HepG2 (cell line): Measurements from ENCODE around the gene AKT2.

Source experiments
- CTCF ChIP-seq: sonication (generic); formaldehyde crosslinking; IDR thresholded peaks from 2 replicates; pipeline ENCODE4 v1.5.0; 2020; ENCODE audit warnings: mild to moderate bottlenecking, missing genetic modification reagents, moderate library complexity
- GABPA ChIP-seq, 2 experiments: IDR thresholded peaks; 2 replicates each; pipeline ENCODE4 v1.6.1; 2011 to 2016; ENCODE audit warnings: low read depth in 2 of 2, low read length in 1 of 2, missing biosample characterization in 1 of 2, missing genetic modification characterization in 1 of 2
- HDAC6 ChIP-seq: fragments of 200-600 bp; sonication (generic); IDR thresholded peaks from 2 replicates; pipeline ENCODE4 v1.7.0; 2017; ENCODE audit warnings: mild to moderate bottlenecking, antibody characterized with exemption, low read length, low read depth
- SNRNP70 ChIP-seq: fragments of 200-400 bp; formaldehyde crosslinking; IDR thresholded peaks from 2 replicates; pipeline ENCODE4 v1.6.1; 2017; ENCODE audit warnings: mild to moderate bottlenecking, low read depth, low read length, moderate library complexity
- SOX5 ChIP-seq: IDR thresholded peaks from 2 replicates; pipeline ENCODE4 v1.6.1; 2016; ENCODE audit warnings: borderline replicate concordance
- UBTF ChIP-seq: sonication (generic); formaldehyde crosslinking; IDR thresholded peaks from 2 replicates; pipeline ENCODE4 v1.4.0; 2020; ENCODE audit warnings: mild to moderate bottlenecking, missing genetic modification reagents
- ZBTB37 ChIP-seq: sonication (generic); formaldehyde crosslinking; IDR thresholded peaks from 2 replicates; pipeline ENCODE4 v1.4.0; 2020; ENCODE audit warnings: mild to moderate bottlenecking, missing genetic modification reagents
- ZNF790 ChIP-seq: sonication (generic); formaldehyde crosslinking; IDR thresholded peaks from 2 replicates; pipeline ENCODE4 v1.8.0; 2022; ENCODE audit warnings: missing genetic modification reagents, mild to moderate bottlenecking, borderline replicate concordance
- ZNF841 ChIP-seq: sonication (generic); formaldehyde crosslinking; IDR thresholded peaks from 2 replicates; pipeline ENCODE4 v1.8.1; 2023; ENCODE audit warnings: missing genetic modification reagents, borderline replicate concordance

GRCh38 chr19:40303765-40304164, 18.6 kb upstream of the AKT2 start:
- TF ChIP-seq ZBTB37, result no peak
- no peak for TF ChIP-seq SOX5 (CRISPR knock-in tag)
- no peak for TF ChIP-seq SNRNP70
- TF ChIP-seq CTCF (CRISPR knock-in tag), result no peak
- TF ChIP-seq ZNF790 (CRISPR knock-in tag), result no peak
- TF ChIP-seq HDAC6, result no peak
- no peak for TF ChIP-seq GABPA (IDR thresholded peaks at IDR 0.05; ENCODE audit: low read depth, low read length)
- no peak for TF ChIP-seq GABPA (CRISPR knock-in tag; IDR thresholded peaks at IDR 0.05; ENCODE audit: low read depth)
- TF ChIP-seq ZNF841 (CRISPR knock-in tag), result no peak
- TF ChIP-seq UBTF, result no peak
